K562 (cell line): ENCODE data around the gene ACSS1.

ENCODE experiments used
- BCOR ChIP-seq: fragments of 450-650 bp; IDR thresholded peaks from 2 replicates; pipeline ENCODE4 v1.6.1; 2016
- EZH2 ChIP-seq: IDR thresholded peaks from 2 replicates; pipeline ENCODE4 v1.6.1; 2012; ENCODE audit warnings: low read depth, mild to moderate bottlenecking, inconsistent platforms, low read length, borderline replicate concordance
- MCM5 ChIP-seq: fragments of 450-650 bp; IDR thresholded peaks from 2 replicates; pipeline ENCODE4 v1.6.1; 2016; ENCODE audit warnings: low read depth
- MTF1 ChIP-seq: fragments of 250-450 bp; sonication (Bioruptor Pico); IDR thresholded peaks from 2 replicates; pipeline ENCODE4 v1.9.0; 2021; ENCODE audit warnings: moderate library complexity, mild to moderate bottlenecking, inconsistent platforms, borderline replicate concordance
- TCF3 ChIP-seq: sonication (generic); formaldehyde crosslinking; IDR thresholded peaks from 2 replicates; pipeline ENCODE4 v1.4.0; 2020; ENCODE audit warnings: mild to moderate bottlenecking, missing genetic modification reagents
- USF2 ChIP-seq: sonication (generic); formaldehyde crosslinking; IDR thresholded peaks from 2 replicates; pipeline ENCODE4 v1.5.0; 2020; ENCODE audit warnings: missing genetic modification reagents

GRCh38 chr20:24959591-24960301, 98.2 kb downstream of the ACSS1 start:
- TF ChIP-seq MCM5 = no peak
- no peak for TF ChIP-seq BCOR
- TF ChIP-seq USF2 = no peak
- no peak for TF ChIP-seq EZH2
- no peak for TF ChIP-seq TCF3 (CRISPR knock-in tag)
- no peak for TF ChIP-seq MTF1
